ENCODE measurements around the gene CEP85.

- TF ChIP-seq POLR2A (IDR thresholded peaks at IDR 0.05) (no peak), CTCF (IDR thresholded peaks at IDR 0.05) (no peak)
These were observed 63.8 kb downstream of the CEP85 start for GRCh38 chr1:26297791-26298124.

Measured in gastroesophageal sphincter (tissue), 3 donors.